HG03060 (cell line): ENCODE results near the gene GALNT5.
A peak's percentile ranks its signal among the peaks of the same experiment; 100 is the strongest.
"Not testable (repeated sequence)": the region's sequence is repeated elsewhere in the genome, so short reads cannot be mapped to it uniquely, and the experiment has no call there.

Experiments
- ATAC-seq: cut with Tn5 transposase; IDR thresholded peaks from one replicate; pipeline ENCODE4 v1.9.1; 2021; ENCODE audit warnings: low read depth, moderate number of reproducible peaks; ENCODE audit not compliant: unreplicated experiment

Gene GALNT5

GRCh38 chr2:157257312-157258252, at the start of gene GALNT5:
GALNT5 (plus strand) TSS chr2:157257705; CDS start chr2:157258083, 378 bp downstream.
- no peak for ATAC-seq

GRCh38 chr2:157216286-157216965, 41.1 kb upstream of the GALNT5 start:
- no peak for ATAC-seq

GRCh38 chr2:157217409-157217808, 40.1 kb upstream of the GALNT5 start:
- ATAC-seq, result no peak

GRCh38 chr2:157218911-157219310, 38.6 kb upstream of the GALNT5 start:
- no peak for ATAC-seq

- no peak for ATAC-seq
These were observed 37.0 kb upstream of the GALNT5 start for GRCh38 chr2:157220502-157220901.

- ATAC-seq, result no peak
These were observed 36.0 kb upstream of the GALNT5 start for GRCh38 chr2:157221394-157221988.

- ATAC-seq, result no peak
These were observed 33.8 kb upstream of the GALNT5 start for GRCh38 chr2:157223624-157224205.

- not testable (repeated sequence) for ATAC-seq
These were observed 33.1 kb upstream of the GALNT5 start for GRCh38 chr2:157224448-157224847.

GRCh38 chr2:157227592-157227991, 29.9 kb upstream of the GALNT5 start:
- ATAC-seq, result no peak

- no peak for ATAC-seq
These were observed 28.6 kb upstream of the GALNT5 start for GRCh38 chr2:157228946-157229345.

GRCh38 chr2:157229572-157229971, 27.9 kb upstream of the GALNT5 start:
- no peak for ATAC-seq

GRCh38 chr2:157231476-157231875, 26.0 kb upstream of the GALNT5 start:
- ATAC-seq, result no peak

GRCh38 chr2:157233506-157233905, 24.0 kb upstream of the GALNT5 start:
- ATAC-seq, result no peak

GRCh38 chr2:157236404-157236803, 21.1 kb upstream of the GALNT5 start:
- ATAC-seq, result no peak

GRCh38 chr2:157238296-157238695, 19.2 kb upstream of the GALNT5 start:
- no peak for ATAC-seq

- no peak for ATAC-seq
These were observed 12.8 kb upstream of the GALNT5 start for GRCh38 chr2:157244691-157245090.

GRCh38 chr2:157245144-157245840, 12.2 kb upstream of the GALNT5 start:
- no peak for ATAC-seq

- ATAC-seq, result peak; percentile 99
These were observed 11.4 kb upstream of the GALNT5 start for GRCh38 chr2:157245846-157246764.

GRCh38 chr2:157246765-157247407, 10.6 kb upstream of the GALNT5 start:
- ATAC-seq, result no peak
